Left renal cortex interstitium (tissue), 4 donors: ENCODE results near the gene TNFRSF8. TPM values are rescaled to one million over a fixed set of nuclear protein-coding genes. Genes with fewer than 3 reads are reported as not detected.

ENCODE experiments used
- DNase-seq, 4 donors: peaks; one replicate each; pipeline ENCODE4 v3.0.0-alpha.2; 2013; ENCODE audit warnings: low read depth in 4 of 4, low spot score in 2 of 4, missing footprints in 1 of 4
- polyA plus RNA-seq, 4 donors: library from polyadenylated mRNA; unstranded; fragments of 120-200 nt; gene quantifications; one replicate each; pipeline ENCODE4 v1.2.1, GENCODE V29; 2013; ENCODE audit not compliant: insufficient read length in 4 of 4

The TNFRSF8 gene
- polyA plus RNA-seq, 4 donors = 0.28 to 0.92 (median 0.66) TPM

GRCh38 chr1:12138196-12139168, 75.4 kb downstream of the TNFRSF8 start:
- DNase-seq = no peak

DNA sequence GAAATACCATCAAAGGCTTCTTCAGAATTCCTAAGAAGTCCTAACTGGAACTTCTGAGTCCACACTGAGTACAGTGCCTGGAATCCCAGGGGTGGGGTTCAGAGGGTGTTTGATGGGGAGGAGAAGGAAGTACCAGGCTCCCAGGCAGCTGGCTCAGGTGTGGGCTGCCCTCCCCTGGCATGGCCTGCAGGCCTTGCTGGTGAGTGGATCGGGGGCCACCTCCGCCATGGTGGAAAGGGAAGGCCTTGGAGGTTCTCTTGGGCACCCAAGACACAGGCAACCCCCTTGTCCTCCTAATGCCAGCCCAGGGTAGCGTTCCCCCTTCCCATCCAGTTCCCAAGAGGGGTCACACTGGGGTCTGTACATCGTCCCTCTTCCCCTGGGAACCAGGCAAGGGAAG, 76.9 kb downstream of the TNFRSF8 start:
- DNase-seq = no peak

GRCh38 chr1:12140515-12141162, 77.5 kb downstream of the TNFRSF8 start:
- no peak for DNase-seq

DNA sequence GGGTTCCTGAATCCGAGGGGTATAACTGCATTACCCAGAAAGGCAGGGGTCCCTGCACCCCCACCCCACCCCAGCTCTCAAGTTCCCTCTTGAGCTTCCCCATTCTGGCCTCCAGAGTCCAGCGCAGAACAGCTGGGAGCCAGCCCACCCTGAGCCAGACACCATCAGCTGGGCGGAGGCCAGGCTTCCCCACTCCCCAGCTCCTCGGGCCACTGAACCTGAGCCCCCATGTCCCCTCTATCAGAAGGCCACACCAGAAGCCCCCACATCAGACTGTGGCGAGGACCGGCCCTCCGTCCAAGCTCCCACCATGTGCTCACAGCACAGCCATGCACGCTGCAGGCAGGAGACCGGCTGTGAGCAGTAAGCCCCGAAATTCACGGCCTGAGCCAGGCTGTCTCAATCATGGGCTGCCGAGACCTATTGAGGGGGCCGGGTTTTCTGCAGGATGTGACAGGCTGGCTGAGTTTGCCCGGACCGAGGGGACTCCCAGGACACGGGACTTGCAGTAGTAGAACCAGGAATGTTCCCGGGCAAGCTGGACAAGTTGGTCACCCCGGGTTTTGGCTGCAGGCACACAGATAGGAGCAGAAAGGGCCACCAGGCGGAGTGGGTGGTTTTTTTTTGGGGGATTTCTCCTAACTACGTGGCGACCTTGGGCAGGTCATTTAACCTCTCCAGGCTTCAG, 78.2 kb downstream of the TNFRSF8 start:
- DNase-seq = no peak

- DNase-seq = no peak
Observed at GRCh38 chr1:12142141-12142823, 79.2 kb downstream of the TNFRSF8 start.

- no peak for DNase-seq
Observed at GRCh38 chr1:12142891-12143630, 80.0 kb downstream of the TNFRSF8 start.

DNA sequence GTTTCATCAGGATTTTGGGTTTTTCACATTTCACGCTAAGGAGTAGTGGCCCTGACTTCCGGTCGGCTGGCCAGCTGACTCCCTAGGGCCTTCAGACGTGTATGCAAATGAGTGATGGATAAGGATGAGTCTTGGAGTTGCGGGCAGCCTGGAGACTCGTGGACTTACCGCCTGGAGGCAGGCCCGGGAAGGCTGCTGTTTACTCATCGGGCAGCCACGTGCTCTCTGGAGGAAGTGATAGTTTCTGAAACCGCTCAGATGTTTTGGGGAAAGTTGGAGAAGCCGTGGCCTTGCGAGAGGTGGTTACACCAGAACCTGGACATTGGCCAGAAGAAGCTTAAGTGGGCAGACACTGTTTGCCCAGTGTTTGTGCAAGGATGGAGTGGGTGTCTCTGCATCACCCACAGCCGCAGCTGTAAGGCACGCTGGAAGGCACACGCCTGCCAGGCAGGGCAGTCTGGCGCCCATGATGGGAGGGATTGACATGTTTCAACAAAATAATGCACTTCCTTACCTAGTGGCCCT, 80.6 kb downstream of the TNFRSF8 start:
- DNase-seq = no peak

- DNase-seq = no peak
Observed at GRCh38 chr1:12144236-12144635, 81.1 kb downstream of the TNFRSF8 start.

- DNase-seq = no peak
Observed at GRCh38 chr1:12144969-12145368, 81.9 kb downstream of the TNFRSF8 start.

GRCh38 chr1:12145616-12146342, 82.7 kb downstream of the TNFRSF8 start:
- no peak for DNase-seq

DNA sequence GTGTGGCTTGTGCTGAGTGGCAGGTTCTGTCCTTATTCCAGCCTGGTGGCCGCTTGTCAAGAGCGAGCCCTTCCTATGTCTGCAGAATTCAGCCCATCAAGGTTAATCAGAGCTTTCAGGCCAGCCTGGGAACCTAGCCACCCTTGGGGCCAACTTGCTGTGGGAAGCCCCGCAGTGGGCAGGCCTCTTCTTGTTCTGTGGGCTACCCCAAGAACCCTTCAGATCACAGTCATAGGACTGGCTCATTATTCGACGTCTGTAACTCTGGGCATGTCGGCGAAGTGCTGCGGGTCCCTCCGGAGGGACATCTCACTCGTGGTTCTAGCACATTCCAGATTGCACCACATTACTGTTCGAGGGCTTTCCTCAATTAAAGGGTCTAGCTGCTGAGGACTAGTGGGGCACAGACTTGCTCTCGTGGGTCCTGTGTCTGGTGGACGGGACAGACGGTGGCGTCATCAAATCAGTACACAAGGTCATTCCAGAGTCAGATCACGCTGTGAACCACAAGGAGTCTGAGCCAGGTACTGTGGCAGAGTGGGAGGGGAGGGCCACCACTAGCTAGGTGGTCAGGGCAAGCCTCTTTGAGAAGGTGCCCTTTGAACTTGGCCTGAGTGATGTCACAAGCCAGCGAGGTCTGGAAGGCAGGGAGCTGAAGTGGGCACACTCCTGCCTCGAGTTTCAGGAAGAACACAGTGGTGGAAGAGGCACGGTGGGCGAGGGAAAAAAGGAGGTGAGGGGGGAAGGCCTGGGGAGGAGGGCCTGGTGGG, 83.4 kb downstream of the TNFRSF8 start:
- DNase-seq = no peak

DNA sequence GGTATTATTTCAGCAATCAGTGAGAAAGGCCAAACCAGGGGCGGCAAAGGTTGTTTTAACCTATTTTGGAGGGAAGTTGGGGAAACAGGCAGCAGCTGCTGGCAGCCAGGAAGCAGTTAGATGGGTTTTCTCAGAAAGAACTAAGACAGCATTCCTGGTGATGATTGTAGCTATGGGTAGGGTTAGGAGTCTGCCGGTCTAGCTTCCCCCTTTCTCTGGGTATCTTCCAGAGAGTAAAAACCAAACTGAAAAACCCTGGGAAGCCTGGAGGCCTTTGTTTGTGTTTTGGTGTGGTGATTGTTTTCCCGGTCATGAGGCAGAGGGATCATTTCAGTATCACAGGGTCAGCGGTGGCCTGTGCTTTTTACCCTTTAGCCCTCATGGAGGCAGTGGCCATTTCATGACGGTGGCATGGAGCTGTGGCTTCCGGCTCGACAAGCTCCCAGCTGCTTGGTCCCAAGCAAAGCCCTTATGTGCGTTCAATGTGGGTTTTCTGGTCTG, 84.1 kb downstream of the TNFRSF8 start:
- DNase-seq = no peak

DNA sequence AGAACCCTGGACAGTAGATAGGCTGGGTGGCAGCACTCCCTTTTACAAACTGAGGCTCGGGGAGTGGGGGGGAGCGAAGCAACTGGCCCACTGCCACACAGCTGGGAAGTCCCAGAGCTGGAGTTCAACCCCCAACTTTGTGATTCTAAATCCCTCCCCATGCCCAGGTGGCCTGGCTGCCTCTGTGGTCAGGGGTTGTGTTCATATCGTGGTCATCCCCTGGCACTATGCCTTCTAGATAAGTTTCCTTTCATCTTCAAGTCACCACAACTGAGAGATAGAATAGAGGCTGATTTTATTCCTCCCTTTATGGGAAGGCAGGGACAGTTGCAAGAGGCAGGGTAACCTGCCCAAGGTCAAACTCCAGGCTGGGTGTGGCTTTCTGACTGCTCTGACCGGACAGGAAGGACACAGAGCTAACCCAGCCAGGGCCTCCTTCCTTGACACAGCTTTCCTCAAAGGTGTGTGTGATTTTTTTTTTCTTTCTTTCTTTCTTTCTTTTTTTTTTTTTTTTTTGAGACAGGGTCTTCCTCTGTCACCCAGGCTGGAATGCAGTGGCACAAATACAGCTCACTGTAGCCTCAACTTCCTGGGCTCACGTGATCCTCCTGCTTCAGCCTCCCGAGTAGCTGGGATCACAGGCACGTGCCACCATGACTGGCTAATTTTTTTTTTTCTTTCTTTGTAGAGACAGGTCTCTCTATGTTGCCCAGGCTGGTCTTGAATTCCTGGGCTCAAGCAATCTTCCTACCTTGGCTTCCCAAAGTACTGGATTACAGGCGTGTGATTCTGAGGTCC, 85.3 kb downstream of the TNFRSF8 start:
- no peak for DNase-seq

- no peak for DNase-seq
Observed at GRCh38 chr1:12148958-12149790, 86.1 kb downstream of the TNFRSF8 start.

- DNase-seq = no peak
Observed at GRCh38 chr1:12149791-12150175, 86.7 kb downstream of the TNFRSF8 start.

- DNase-seq = no peak
Observed at GRCh38 chr1:12150456-12151200, 87.5 kb downstream of the TNFRSF8 start.
